Islet precursor cell (in vitro differentiated cells): ENCODE measurements around the gene NT5C.

Experiments used
- DNase-seq: peaks from one replicate; pipeline ENCODE4 v3.0.0-alpha.2; 2018

Gene NT5C

GRCh38 chr17:75114552-75115314 is 16.8 kb downstream of the NT5C start:
- no peak for DNase-seq

GRCh38 chr17:75113798-75114551 is 17.6 kb downstream of the NT5C start:
- peak; percentile 96 for DNase-seq

GRCh38 chr17:75111777-75112335 is 19.7 kb downstream of the NT5C start:
- DNase-seq, result no peak

GRCh38 chr17:75110234-75110937 is 21.2 kb downstream of the NT5C start:
- peak; percentile 69 for DNase-seq

GRCh38 chr17:75109407-75110233 is 21.9 kb downstream of the NT5C start, which contains the start of gene ARMC7:
ARMC7 (plus strand) TSS chr17:75109969; CDS start chr17:75110289, 320 bp downstream.
- DNase-seq, result peak; percentile 98

- DNase-seq, result peak; percentile 63
Measured at GRCh38 chr17:75109046-75109406, 22.5 kb downstream of the NT5C start.

- DNase-seq, result peak; percentile 57
Measured at GRCh38 chr17:75108193-75108592, 23.3 kb downstream of the NT5C start.

- peak; percentile 86 for DNase-seq
Measured at GRCh38 chr17:75105126-75106080, 26.1 kb downstream of the NT5C start.

GRCh38 chr17:75103601-75104554 is 27.7 kb downstream of the NT5C start:
- peak; percentile 53 for DNase-seq

GRCh38 chr17:75102385-75102821 is 29.1 kb downstream of the NT5C start:
- peak; percentile 46 for DNase-seq

- no peak for DNase-seq
Measured at GRCh38 chr17:75099881-75100595, 31.5 kb downstream of the NT5C start.

- DNase-seq, result no peak
Measured at GRCh38 chr17:75098861-75099260, 32.7 kb downstream of the NT5C start.

GRCh38 chr17:75097865-75098264 is 33.7 kb downstream of the NT5C start:
- DNase-seq, result no peak

GRCh38 chr17:75096082-75096625 is 35.4 kb downstream of the NT5C start:
- peak; percentile 98 for DNase-seq

- peak; percentile 61 for DNase-seq
Measured at GRCh38 chr17:75094871-75095399, 36.6 kb downstream of the NT5C start.

GRCh38 chr17:75093548-75094158 is 37.9 kb downstream of the NT5C start:
- peak; percentile 85 for DNase-seq

GRCh38 chr17:75091855-75092327 is 39.7 kb downstream of the NT5C start:
- peak; percentile 61 for DNase-seq
